Hepatocyte (in vitro differentiated cells): ENCODE data around the gene AARSD1. TPM values are rescaled to one million over a fixed set of nuclear protein-coding genes. Genes with fewer than 3 reads are reported as not detected.

Source experiments
- DNase-seq: peaks from one replicate; pipeline ENCODE4 v3.0.0-alpha.2; 2016; ENCODE audit warnings: low spot score
- H2AFZ ChIP-seq: fragments of 200-600 bp; sonication (generic); 2 replicates; pipeline ENCODE4 v1.6.0; 2016; ENCODE audit warnings: antibody characterized with exemption, mild to moderate bottlenecking
- H3K27ac ChIP-seq: fragments of 200-600 bp; sonication (generic); 2 replicates; pipeline ENCODE4 v1.5.1; 2016; ENCODE audit warnings: mild to moderate bottlenecking
- H3K27me3 ChIP-seq: fragments of 200-600 bp; sonication (generic); 2 replicates; pipeline ENCODE4 v1.6.1; 2016
- H3K36me3 ChIP-seq: fragments of 200-600 bp; sonication (generic); replicated peaks from 2 replicates; pipeline ENCODE4 v1.5.1; 2016; ENCODE audit warnings: low read depth; ENCODE audit not compliant: insufficient read depth
- H3K4me1 ChIP-seq: fragments of 200-600 bp; sonication (generic); 2 replicates; pipeline ENCODE4 v1.5.1; 2016; ENCODE audit warnings: mild to moderate bottlenecking, moderate library complexity; ENCODE audit not compliant: insufficient read depth
- H3K4me2 ChIP-seq: fragments of 200-600 bp; sonication (generic); 2 replicates; pipeline ENCODE4 v1.6.0; 2016
- H3K4me3 ChIP-seq: fragments of 200-600 bp; sonication (generic); 2 replicates; pipeline ENCODE4 v1.5.1; 2016; ENCODE audit warnings: mild to moderate bottlenecking
- H3K79me2 ChIP-seq: fragments of 200-600 bp; sonication (generic); 2 replicates; pipeline ENCODE4 v1.6.0; 2017; ENCODE audit warnings: mild to moderate bottlenecking
- H3K9me2 ChIP-seq: fragments of 200-600 bp; sonication (generic); replicated peaks from 2 replicates; pipeline ENCODE4 v1.6.0; 2017; ENCODE audit warnings: mild to moderate bottlenecking; ENCODE audit not compliant: insufficient read depth
- H3K9me3 ChIP-seq: fragments of 200-600 bp; sonication (generic); 2 replicates; pipeline ENCODE4 v1.5.1; 2016; ENCODE audit warnings: low read depth, mild to moderate bottlenecking
- H4K20me1 ChIP-seq: fragments of 200-600 bp; sonication (generic); 2 replicates; pipeline ENCODE4 v1.6.0; 2016; ENCODE audit warnings: mild to moderate bottlenecking; ENCODE audit not compliant: insufficient read depth, poor library complexity, severe bottlenecking
- EZH2 ChIP-seq: fragments of 200-600 bp; sonication (generic); IDR thresholded peaks from 2 replicates; pipeline ENCODE4 v1.6.1; 2016; ENCODE audit warnings: antibody characterized with exemption, mild to moderate bottlenecking, borderline replicate concordance
- EZH2phosphoT487 ChIP-seq: fragments of 200-600 bp; sonication (generic); IDR thresholded peaks from one replicate; pipeline ENCODE4 v1.6.1; 2018; ENCODE audit warnings: antibody characterized with exemption, mild to moderate bottlenecking, low read depth, moderate library complexity; ENCODE audit not compliant: unreplicated experiment, severe bottlenecking
- WGBS: methylation state at CpG from one replicate; pipeline ENCODE4 v1.1.6; 2016; ENCODE audit warnings: low lambda C conversion rate; ENCODE audit errors: missing lambda C conversion rate; 5-methylcytosine and 5-hydroxymethylcytosine counted together
- polyA plus RNA-seq: library from polyadenylated mRNA; unstranded; fragments of >200 nt; fragmentation: Nextera tagmentation; extraction: Ambion mirVana; gene quantifications from 2 replicates; pipeline ENCODE4 v1.2.1, GENCODE V29; 2016
- total RNA-seq: library from RNA; depleted of rRNA; stranded (reverse); fragments of >200 nt; gene quantifications from 2 replicates; pipeline ENCODE4 v1.2.3, GENCODE V29; 2014
- TF ChIP-seq, protein P1 (sequence below): fragments of 200-600 bp; sonication (generic); IDR thresholded peaks from 2 replicates; pipeline ENCODE4 v1.5.1; 2016; ENCODE audit warnings: antibody characterized with exemption, mild to moderate bottlenecking; ENCODE audit not compliant: poor library complexity

AARSD1 gene
- total and polyA plus RNA-seq, 2 experiments from 2014 or later: 25.8 to 41.0 TPM

DNA sequence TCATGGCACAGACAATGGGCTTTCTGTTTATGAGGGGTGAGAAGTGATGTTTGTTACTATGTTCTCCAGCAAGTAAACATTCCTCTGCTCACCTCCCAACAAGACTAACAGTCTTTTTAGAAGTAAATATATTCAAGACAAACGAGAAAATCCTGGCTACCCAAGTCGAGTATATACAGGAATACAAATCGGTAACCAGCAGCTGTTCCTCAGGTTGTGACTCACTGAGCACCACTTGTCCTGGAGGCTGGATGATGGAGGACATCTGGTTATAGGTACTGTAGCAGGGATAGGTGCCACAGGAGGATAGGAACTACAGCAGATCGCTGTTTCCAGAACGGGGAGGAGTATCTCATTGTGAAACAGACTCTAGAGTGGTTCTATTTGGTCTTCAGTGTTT lies 28.6 kb upstream of the AARSD1 start:
- H4K20me1 ChIP-seq: no peaks in the 10 kb centered on the region
- no peak overlapping the region for H2AFZ ChIP-seq
- H3K9me2 ChIP-seq: no peaks in the 10 kb centered on the region
- no peaks in the 10 kb centered on the region for H3K9me3 ChIP-seq
- no peaks in the 10 kb centered on the region for H3K27me3 ChIP-seq
- no peaks in the 10 kb centered on the region for H3K79me2 ChIP-seq
- 90% methylated on average over 5 of the region's 5 CpGs for WGBS
- TF ChIP-seq EZH2phosphoT487 (no peak), EZH2 (no peak)
- no peak overlapping the region for H3K27ac ChIP-seq
- no peak overlapping the region for H3K4me2 ChIP-seq
- H3K4me3 ChIP-seq: no peak overlapping the region
- no peaks in the 10 kb centered on the region for H3K36me3 ChIP-seq
- no peak for DNase-seq
- peaks cover 3% of the 10 kb centered on the region for H3K4me1 ChIP-seq

DNA sequence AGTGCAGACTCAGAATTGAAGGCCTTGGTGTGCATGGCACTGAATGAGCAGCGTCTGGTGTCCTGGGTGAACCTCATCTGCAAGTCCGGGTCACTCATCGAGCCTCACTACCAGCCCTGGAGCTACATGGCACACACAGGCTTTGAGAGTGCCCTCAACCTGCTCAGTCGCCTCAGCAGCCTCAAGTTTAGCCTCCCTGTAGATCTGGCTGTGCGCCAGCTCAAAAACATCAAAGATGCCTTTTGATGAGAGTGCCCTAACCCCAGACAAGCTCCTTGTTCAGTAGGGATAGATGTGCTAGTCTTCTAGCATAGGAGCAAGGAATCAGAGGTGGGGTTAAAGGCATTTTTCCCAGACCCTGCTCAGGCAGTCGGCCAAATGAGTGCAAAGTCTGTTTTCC lies 27.2 kb upstream of the AARSD1 start:
- Histone ChIP-seq H3K36me3 (no peaks in the 10 kb centered on the region), H2AFZ (no peak overlapping the region), H3K4me1 (no peaks in the 10 kb centered on the region), H3K4me3 (no peak overlapping the region), H3K27me3 (no peaks in the 10 kb centered on the region), H3K4me2 (no peak overlapping the region), H3K9me3 (no peaks in the 10 kb centered on the region), H3K9me2 (no peaks in the 10 kb centered on the region), H3K27ac (no peak overlapping the region), H3K79me2 (peaks cover 3% of the 10 kb centered on the region), H4K20me1 (peaks cover 3% of the 10 kb centered on the region)
- no peak for DNase-seq
- 97% methylated on average over 6 of the region's 6 CpGs for WGBS
- TF ChIP-seq EZH2phosphoT487 (no peak), EZH2 (no peak)
- TF ChIP-seq, protein P1, sequence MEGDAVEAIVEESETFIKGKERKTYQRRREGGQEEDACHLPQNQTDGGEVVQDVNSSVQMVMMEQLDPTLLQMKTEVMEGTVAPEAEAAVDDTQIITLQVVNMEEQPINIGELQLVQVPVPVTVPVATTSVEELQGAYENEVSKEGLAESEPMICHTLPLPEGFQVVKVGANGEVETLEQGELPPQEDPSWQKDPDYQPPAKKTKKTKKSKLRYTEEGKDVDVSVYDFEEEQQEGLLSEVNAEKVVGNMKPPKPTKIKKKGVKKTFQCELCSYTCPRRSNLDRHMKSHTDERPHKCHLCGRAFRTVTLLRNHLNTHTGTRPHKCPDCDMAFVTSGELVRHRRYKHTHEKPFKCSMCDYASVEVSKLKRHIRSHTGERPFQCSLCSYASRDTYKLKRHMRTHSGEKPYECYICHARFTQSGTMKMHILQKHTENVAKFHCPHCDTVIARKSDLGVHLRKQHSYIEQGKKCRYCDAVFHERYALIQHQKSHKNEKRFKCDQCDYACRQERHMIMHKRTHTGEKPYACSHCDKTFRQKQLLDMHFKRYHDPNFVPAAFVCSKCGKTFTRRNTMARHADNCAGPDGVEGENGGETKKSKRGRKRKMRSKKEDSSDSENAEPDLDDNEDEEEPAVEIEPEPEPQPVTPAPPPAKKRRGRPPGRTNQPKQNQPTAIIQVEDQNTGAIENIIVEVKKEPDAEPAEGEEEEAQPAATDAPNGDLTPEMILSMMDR: no peak

DNA sequence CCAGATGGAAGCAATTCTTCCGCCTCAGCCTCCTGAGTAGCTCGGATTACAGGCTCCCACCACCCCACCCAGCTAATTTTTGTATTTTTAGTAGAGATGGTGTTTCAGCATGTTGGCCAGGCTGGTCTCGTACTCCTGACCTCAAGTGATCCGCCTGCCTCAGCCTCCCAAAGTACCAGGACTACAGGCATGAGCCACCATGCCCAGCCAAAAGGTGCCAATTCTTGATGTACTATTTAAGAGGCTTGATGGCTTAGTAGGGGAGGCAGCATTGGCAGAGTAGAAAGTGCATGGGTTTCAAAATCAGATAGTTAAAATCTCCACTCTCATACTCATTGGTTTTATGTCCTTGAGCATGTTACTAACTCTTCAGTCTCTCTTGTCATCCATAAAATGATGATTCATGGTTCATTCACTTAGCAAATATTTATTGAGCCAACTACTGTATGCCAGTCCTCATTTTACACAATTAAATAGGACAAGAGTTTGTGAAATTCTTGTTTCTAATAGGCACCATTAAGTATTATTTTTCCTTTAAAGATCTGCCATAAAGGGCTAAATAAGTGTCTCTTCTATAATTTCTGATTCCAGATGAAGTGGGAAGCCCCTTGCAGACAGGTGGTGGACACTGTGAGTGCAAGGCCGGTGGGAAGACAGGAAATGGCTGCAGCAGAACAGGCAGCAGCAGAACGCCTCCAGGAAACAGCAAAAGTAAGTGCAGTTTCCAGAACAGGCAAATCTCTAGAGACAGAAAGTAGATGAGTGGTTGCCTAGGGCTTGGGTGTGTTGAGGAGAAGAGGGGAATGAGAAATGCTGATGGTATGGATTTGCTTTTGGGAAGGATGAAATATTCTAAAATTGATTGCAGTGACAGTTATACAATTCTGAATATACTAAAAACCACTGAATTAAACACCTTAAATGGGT lies 25.7 kb upstream of the AARSD1 start:
- Histone ChIP-seq H3K4me1 (no peaks in the 10 kb centered on the region), H3K27ac (no peak overlapping the region), H3K9me2 (no peaks in the 10 kb centered on the region), H3K4me3 (no peak overlapping the region), H2AFZ (no peak overlapping the region), H4K20me1 (peaks cover 3% of the 10 kb centered on the region), H3K36me3 (no peaks in the 10 kb centered on the region), H3K9me3 (no peaks in the 10 kb centered on the region), H3K4me2 (no peak overlapping the region), H3K79me2 (peaks cover 13% of the 10 kb centered on the region), H3K27me3 (no peaks in the 10 kb centered on the region)
- no peak for DNase-seq
- 89% methylated on average over 6 of the region's 6 CpGs for WGBS
- TF ChIP-seq, protein P1: no peak
- TF ChIP-seq EZH2 (no peak), EZH2phosphoT487 (no peak)

DNA sequence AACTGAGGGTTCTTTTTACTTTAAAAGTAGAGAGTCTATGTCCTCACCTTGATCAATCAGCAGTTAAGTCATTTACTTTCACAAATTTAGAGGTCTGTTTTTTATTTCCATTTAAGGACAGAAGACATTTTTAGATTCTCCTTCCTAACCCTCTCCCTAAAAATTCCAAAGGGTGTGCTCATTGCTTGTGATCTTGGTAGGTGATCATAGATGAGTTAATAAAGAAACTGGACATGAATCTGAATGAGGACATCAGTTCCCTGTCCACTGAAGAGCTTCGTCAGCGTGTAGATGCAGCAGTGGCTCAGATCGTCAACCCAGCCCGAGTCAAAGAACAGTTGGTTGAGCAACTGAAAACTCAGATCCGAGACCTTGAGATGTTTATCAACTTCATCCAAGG lies 24.9 kb upstream of the AARSD1 start:
- no peak overlapping the region for H3K4me3 ChIP-seq
- H3K4me1 ChIP-seq: no peaks in the 10 kb centered on the region
- H3K36me3 ChIP-seq: no peaks in the 10 kb centered on the region
- H3K79me2 ChIP-seq: peaks cover 19% of the 10 kb centered on the region
- H2AFZ ChIP-seq: no peak overlapping the region
- 95% methylated on average over 5 of the region's 5 CpGs for WGBS
- no peaks in the 10 kb centered on the region for H3K9me2 ChIP-seq
- no peak overlapping the region for H3K4me2 ChIP-seq
- H4K20me1 ChIP-seq: peaks cover 3% of the 10 kb centered on the region
- no peaks in the 10 kb centered on the region for H3K9me3 ChIP-seq
- no peaks in the 10 kb centered on the region for H3K27me3 ChIP-seq
- no peak overlapping the region for H3K27ac ChIP-seq
- no peak for DNase-seq
- TF ChIP-seq EZH2phosphoT487 (no peak), EZH2 (no peak)
- TF ChIP-seq, protein P1: no peak
